GM23338 (cell line): ENCODE measurements around the gene C10orf105. TPM values are rescaled to one million over a fixed set of nuclear protein-coding genes. Genes with fewer than 3 reads are reported as not detected.

ENCODE experiments used
- ATAC-seq: fragments of 200-7000 bp; cut with Tn5 transposase; 3 replicates; pipeline ENCODE4 v1.9.1; 2020
- DNase-seq: peaks from one replicate; pipeline ENCODE4 v3.0.0-alpha.2; 2015; ENCODE audit warnings: low spot score
- H2AFZ ChIP-seq: fragments of 200-600 bp; sonication (generic); 2 replicates; pipeline ENCODE4 v1.8.0; 2016; ENCODE audit warnings: antibody characterized with exemption, mild to moderate bottlenecking, moderate library complexity
- H3F3A ChIP-seq: fragments of 200-600 bp; sonication (generic); replicated peaks from 2 replicates; pipeline ENCODE4 v1.8.0; 2017; ENCODE audit warnings: antibody characterized with exemption, mixed run types, low read depth
- H3K27ac ChIP-seq: fragments of 200-600 bp; sonication (generic); 2 replicates; pipeline ENCODE4 v1.6.1; 2016; ENCODE audit warnings: low read depth
- H3K27me3 ChIP-seq: fragments of 200-600 bp; sonication (generic); 2 replicates; pipeline ENCODE4 v1.8.0; 2016; ENCODE audit warnings: mild to moderate bottlenecking, mixed run types, moderate library complexity; ENCODE audit not compliant: insufficient read depth
- H3K36me3 ChIP-seq: fragments of 200-600 bp; sonication (generic); 2 replicates; pipeline ENCODE4 v1.8.0; 2016; ENCODE audit warnings: mild to moderate bottlenecking; ENCODE audit not compliant: insufficient read depth
- H3K4me1 ChIP-seq: fragments of 200-600 bp; sonication (generic); 2 replicates; pipeline ENCODE4 v1.8.0; 2016; ENCODE audit warnings: mild to moderate bottlenecking, moderate library complexity; ENCODE audit not compliant: insufficient read depth
- H3K4me2 ChIP-seq: fragments of 200-600 bp; sonication (generic); 2 replicates; pipeline ENCODE4 v1.7.1; 2017; ENCODE audit warnings: mixed run types
- H3K4me3 ChIP-seq: fragments of 200-600 bp; sonication (generic); 2 replicates; pipeline ENCODE4 v1.6.1; 2016; ENCODE audit warnings: mixed run types
- H3K79me2 ChIP-seq: fragments of 200-600 bp; sonication (generic); replicated peaks from 2 replicates; pipeline ENCODE4 v1.8.0; 2017; ENCODE audit warnings: mild to moderate bottlenecking; ENCODE audit not compliant: insufficient read depth
- H3K9me2 ChIP-seq: fragments of 200-600 bp; sonication (generic); 2 replicates; pipeline ENCODE4 v1.8.0; 2017; ENCODE audit not compliant: insufficient read depth
- H4K20me1 ChIP-seq: fragments of 200-600 bp; sonication (generic); replicated peaks from 2 replicates; pipeline ENCODE4 v1.8.0; 2017; ENCODE audit warnings: mild to moderate bottlenecking; ENCODE audit not compliant: insufficient read depth
- H3K27ac Mint-ChIP-seq: 2 replicates; pipeline ENCODE4 v1.8.0; 2020; ENCODE audit warnings: inconsistent platforms, mild to moderate bottlenecking, moderate library complexity, mixed read lengths
- H3K27me3 Mint-ChIP-seq: 3 replicates; pipeline ENCODE4 v1.8.0; 2022; ENCODE audit warnings: low read depth, mild to moderate bottlenecking, moderate library complexity, mixed read lengths, inconsistent platforms; ENCODE audit not compliant: insufficient read depth, poor library complexity
- H3K36me3 Mint-ChIP-seq: 3 replicates; pipeline ENCODE4 v1.8.0; 2021; ENCODE audit warnings: low read depth, mild to moderate bottlenecking, inconsistent platforms, moderate library complexity, mixed read lengths
- H3K4me1 Mint-ChIP-seq: 3 replicates; pipeline ENCODE4 v1.8.0; 2020; ENCODE audit warnings: mild to moderate bottlenecking, inconsistent platforms, mixed read lengths
- H3K4me3 Mint-ChIP-seq: 3 replicates; pipeline ENCODE4 v1.8.0; 2021; ENCODE audit warnings: moderate library complexity, mild to moderate bottlenecking, inconsistent platforms, mixed read lengths
- H3K9me3 Mint-ChIP-seq: 3 replicates; pipeline ENCODE4 v1.8.0; 2020; ENCODE audit warnings: moderate library complexity, mild to moderate bottlenecking, inconsistent platforms, mixed read lengths
- CREB1 ChIP-seq: fragments of 250-450 bp; sonication (Bioruptor Pico); IDR thresholded peaks from 2 replicates; pipeline ENCODE4 v1.5.0; 2020; ENCODE audit warnings: low read depth, mild to moderate bottlenecking, moderate library complexity
- CTCF ChIP-seq, 2 experiments: fragments of 200-600 bp in 1 of 2; sonication (generic) in 1 of 2; conservative IDR thresholded peaks; 2 replicates each; pipeline versions ENCODE4 v1.5.1 to v1.6.1; 2016 to 2017; ENCODE audit warnings: antibody characterized with exemption in 2 of 2, low read depth in 2 of 2, mild to moderate bottlenecking in 2 of 2, moderate library complexity in 1 of 2
- EZH2 ChIP-seq: fragments of 200-600 bp; sonication (generic); IDR thresholded peaks from one replicate; pipeline ENCODE4 v1.8.0; 2017; ENCODE audit warnings: antibody characterized with exemption, mild to moderate bottlenecking, low read depth; ENCODE audit not compliant: unreplicated experiment
- EZH2phosphoT487 ChIP-seq: fragments of 200-600 bp; sonication (generic); IDR thresholded peaks from one replicate; pipeline ENCODE4 v1.8.1; 2018; ENCODE audit warnings: antibody characterized with exemption; ENCODE audit not compliant: unreplicated experiment
- JUNB ChIP-seq: IDR thresholded peaks from one replicate; pipeline ENCODE4 v1.6.1; 2016; ENCODE audit warnings: antibody characterized with exemption; ENCODE audit not compliant: unreplicated experiment
- NANOG ChIP-seq: IDR thresholded peaks from 2 replicates; pipeline ENCODE4 v1.6.1; 2016; ENCODE audit warnings: antibody characterized with exemption, borderline replicate concordance
- REST ChIP-seq: IDR thresholded peaks from one replicate; pipeline ENCODE4 v1.6.1; 2018; ENCODE audit warnings: antibody characterized with exemption; ENCODE audit not compliant: unreplicated experiment
- STAT1 ChIP-seq: IDR thresholded peaks from one replicate; pipeline ENCODE4 v1.6.1; 2016; ENCODE audit warnings: antibody characterized with exemption; ENCODE audit not compliant: unreplicated experiment
- ZNF331 ChIP-seq: fragments of 250-450 bp; sonication (Bioruptor Pico); IDR thresholded peaks from 2 replicates; pipeline ENCODE4 v1.5.0; 2020; ENCODE audit warnings: low read depth, mild to moderate bottlenecking, moderate library complexity
- polyA plus RNA-seq: library from polyadenylated mRNA; unstranded; fragments of >200 nt; fragmentation: Nextera tagmentation; extraction: Ambion mirVana; gene quantifications from 2 replicates; pipeline ENCODE4 v1.2.1, GENCODE V29; 2016
- total RNA-seq: library from RNA; depleted of rRNA; stranded (reverse); fragments of >200 nt; shearing (Covaris generic); gene quantifications from 2 replicates; pipeline ENCODE4 v1.2.3, GENCODE V29; 2014
- TF ChIP-seq, protein P1 (sequence below): IDR thresholded peaks from 2 replicates; pipeline ENCODE4 v1.6.1; 2016; ENCODE audit warnings: antibody characterized with exemption
- TF ChIP-seq, protein P2 (sequence below): fragments of 250-450 bp; sonication (Bioruptor Pico); IDR thresholded peaks from 2 replicates; pipeline ENCODE4 v1.5.0; 2020; ENCODE audit warnings: mild to moderate bottlenecking, moderate library complexity

The C10orf105 gene
- total and polyA plus RNA-seq, 2 experiments from 2014 or later: 0.15 to 0.17 TPM

- no peak for TF ChIP-seq STAT1
- no peak for TF ChIP-seq REST
- TF ChIP-seq, protein P1, sequence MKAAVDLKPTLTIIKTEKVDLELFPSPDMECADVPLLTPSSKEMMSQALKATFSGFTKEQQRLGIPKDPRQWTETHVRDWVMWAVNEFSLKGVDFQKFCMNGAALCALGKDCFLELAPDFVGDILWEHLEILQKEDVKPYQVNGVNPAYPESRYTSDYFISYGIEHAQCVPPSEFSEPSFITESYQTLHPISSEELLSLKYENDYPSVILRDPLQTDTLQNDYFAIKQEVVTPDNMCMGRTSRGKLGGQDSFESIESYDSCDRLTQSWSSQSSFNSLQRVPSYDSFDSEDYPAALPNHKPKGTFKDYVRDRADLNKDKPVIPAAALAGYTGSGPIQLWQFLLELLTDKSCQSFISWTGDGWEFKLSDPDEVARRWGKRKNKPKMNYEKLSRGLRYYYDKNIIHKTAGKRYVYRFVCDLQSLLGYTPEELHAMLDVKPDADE: no peak
- no peak for TF ChIP-seq NANOG
- no peak for TF ChIP-seq CREB1 (CRISPR knock-in tag)
- TF ChIP-seq CTCF (conservative IDR thresholded peaks at IDR 0.05; ENCODE audit: low read depth in 2 of 2): no peak
These were observed 9.6 kb upstream of the C10orf105 start (continued) for GRCh38 chr10:71729161-71729636.

GRCh38 chr10:71727738-71728737, 8.5 kb upstream of the C10orf105 start:
- H3K27ac Mint-ChIP-seq: no peak overlapping the region
- no peak for ATAC-seq
- no peak overlapping the region for H3K4me2 ChIP-seq
- TF ChIP-seq EZH2phosphoT487 (no peak), EZH2 (no peak), ZNF331 (CRISPR knock-in tag) (no peak), JUNB (no peak), STAT1 (no peak)
- TF ChIP-seq, protein P2, sequence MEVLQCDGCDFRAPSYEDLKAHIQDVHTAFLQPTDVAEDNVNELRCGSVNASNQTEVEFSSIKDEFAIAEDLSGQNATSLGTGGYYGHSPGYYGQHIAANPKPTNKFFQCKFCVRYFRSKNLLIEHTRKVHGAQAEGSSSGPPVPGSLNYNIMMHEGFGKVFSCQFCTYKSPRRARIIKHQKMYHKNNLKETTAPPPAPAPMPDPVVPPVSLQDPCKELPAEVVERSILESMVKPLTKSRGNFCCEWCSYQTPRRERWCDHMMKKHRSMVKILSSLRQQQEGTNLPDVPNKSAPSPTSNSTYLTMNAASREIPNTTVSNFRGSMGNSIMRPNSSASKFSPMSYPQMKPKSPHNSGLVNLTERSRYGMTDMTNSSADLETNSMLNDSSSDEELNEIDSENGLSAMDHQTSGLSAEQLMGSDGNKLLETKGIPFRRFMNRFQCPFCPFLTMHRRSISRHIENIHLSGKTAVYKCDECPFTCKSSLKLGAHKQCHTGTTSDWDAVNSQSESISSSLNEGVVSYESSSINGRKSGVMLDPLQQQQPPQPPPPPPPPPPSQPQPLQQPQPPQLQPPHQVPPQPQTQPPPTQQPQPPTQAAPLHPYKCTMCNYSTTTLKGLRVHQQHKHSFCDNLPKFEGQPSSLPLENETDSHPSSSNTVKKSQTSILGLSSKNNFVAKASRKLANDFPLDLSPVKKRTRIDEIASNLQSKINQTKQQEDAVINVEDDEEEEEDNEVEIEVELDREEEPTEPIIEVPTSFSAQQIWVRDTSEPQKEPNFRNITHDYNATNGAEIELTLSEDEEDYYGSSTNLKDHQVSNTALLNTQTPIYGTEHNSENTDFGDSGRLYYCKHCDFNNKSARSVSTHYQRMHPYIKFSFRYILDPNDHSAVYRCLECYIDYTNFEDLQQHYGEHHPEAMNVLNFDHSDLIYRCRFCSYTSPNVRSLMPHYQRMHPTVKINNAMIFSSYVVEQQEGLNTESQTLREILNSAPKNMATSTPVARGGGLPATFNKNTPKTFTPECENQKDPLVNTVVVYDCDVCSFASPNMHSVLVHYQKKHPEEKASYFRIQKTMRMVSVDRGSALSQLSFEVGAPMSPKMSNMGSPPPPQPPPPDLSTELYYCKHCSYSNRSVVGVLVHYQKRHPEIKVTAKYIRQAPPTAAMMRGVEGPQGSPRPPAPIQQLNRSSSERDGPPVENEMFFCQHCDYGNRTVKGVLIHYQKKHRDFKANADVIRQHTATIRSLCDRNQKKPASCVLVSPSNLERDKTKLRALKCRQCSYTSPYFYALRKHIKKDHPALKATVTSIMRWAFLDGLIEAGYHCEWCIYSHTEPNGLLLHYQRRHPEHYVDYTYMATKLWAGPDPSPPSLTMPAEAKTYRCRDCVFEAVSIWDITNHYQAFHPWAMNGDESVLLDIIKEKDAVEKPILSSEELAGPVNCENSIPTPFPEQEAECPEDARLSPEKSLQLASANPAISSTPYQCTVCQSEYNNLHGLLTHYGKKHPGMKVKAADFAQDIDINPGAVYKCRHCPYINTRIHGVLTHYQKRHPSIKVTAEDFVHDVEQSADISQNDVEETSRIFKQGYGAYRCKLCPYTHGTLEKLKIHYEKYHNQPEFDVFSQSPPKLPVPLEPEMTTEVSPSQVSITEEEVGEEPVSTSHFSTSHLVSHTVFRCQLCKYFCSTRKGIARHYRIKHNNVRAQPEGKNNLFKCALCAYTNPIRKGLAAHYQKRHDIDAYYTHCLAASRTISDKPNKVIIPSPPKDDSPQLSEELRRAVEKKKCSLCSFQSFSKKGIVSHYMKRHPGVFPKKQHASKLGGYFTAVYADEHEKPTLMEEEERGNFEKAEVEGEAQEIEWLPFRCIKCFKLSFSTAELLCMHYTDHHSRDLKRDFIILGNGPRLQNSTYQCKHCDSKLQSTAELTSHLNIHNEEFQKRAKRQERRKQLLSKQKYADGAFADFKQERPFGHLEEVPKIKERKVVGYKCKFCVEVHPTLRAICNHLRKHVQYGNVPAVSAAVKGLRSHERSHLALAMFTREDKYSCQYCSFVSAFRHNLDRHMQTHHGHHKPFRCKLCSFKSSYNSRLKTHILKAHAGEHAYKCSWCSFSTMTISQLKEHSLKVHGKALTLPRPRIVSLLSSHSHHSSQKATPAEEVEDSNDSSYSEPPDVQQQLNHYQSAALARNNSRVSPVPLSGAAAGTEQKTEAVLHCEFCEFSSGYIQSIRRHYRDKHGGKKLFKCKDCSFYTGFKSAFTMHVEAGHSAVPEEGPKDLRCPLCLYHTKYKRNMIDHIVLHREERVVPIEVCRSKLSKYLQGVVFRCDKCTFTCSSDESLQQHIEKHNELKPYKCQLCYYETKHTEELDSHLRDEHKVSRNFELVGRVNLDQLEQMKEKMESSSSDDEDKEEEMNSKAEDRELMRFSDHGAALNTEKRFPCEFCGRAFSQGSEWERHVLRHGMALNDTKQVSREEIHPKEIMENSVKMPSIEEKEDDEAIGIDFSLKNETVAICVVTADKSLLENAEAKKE: no peak

More at GRCh38 chr10:71727738-71728737, 8.5 kb upstream of the C10orf105 start:
- Histone ChIP-seq H3K4me3 (no peak overlapping the region), H3K36me3 (no peaks in the 10 kb centered on the region), H3K4me1 (no peaks in the 10 kb centered on the region), H3F3A (no peaks in the 10 kb centered on the region), H3K9me2 (no peaks in the 10 kb centered on the region), H3K79me2 (no peaks in the 10 kb centered on the region), H3K27ac (no peak overlapping the region), H4K20me1 (no peaks in the 10 kb centered on the region), H2AFZ (no peak overlapping the region), H3K27me3 (no peaks in the 10 kb centered on the region)
- H3K9me3 Mint-ChIP-seq: no peaks in the 10 kb centered on the region
- peaks cover 19% of the 10 kb centered on the region for H3K27me3 Mint-ChIP-seq
- peaks cover 6% of the 10 kb centered on the region; the same call in 2 of the 3 replicates for H3K4me1 Mint-ChIP-seq
- H3K4me3 Mint-ChIP-seq: no peak overlapping the region
- H3K36me3 Mint-ChIP-seq: no peaks in the 10 kb centered on the region
- no peak for DNase-seq
